Measurements from ENCODE around the gene RAB6B. TPM values are rescaled to one million over a fixed set of nuclear protein-coding genes. Genes with fewer than 3 reads are reported as not detected.

The RAB6B gene
- total and polyA plus RNA-seq, 4 donors = 1.8 to 5.1 (median 3.2) TPM

DNA sequence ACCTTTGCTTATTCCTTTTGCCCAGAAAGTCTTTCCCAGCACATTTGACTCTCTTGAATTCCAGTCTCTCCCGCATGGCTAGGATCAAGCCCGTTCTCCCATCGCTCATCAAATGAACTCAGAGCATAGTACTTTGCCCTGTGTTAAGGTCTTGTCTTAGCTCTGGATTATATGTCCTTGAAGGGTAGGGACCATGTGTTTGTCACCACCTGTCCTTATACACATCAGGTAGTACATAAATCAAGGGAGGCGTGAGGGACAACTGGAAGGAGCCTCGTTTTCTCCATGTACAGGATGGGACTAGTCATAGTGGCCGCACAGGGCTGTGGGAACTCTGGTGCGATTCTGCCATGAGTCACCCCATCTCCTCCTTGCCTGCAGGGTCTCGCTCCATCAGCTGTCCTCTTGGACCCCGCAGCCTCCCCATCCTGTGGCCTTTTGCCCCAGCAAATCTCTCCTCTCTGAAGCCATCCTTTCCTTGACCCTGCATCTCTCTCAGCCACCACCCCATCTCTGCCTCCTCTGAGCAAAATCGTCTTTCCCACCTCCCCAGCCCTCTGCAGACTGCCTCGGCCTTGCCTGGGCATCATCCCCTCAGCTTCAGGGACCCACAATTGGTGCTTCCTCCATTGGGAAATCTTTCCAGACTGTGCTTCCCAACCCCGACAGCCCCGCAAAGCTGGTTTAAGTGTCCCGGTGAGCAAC, 33.4 kb upstream of the RAB6B start:
- peaks cover 0 to 3% (median 0%) of the 10 kb centered on the region in 4 donors for H3K36me3 ChIP-seq (ENCODE audit: control insufficient read depth in 4 of 4, insufficient read depth in 4 of 4, low read length in 4 of 4)
- no peak for DNase-seq
- no peak overlapping the region for H3K27ac ChIP-seq (ENCODE audit: low read depth in 1 of 2, low read length in 1 of 2)
- WGBS, 2 donors = 91 to 96% methylated on average over 14 of the region's 14 CpGs
- H3K4me1 ChIP-seq (ENCODE audit: control insufficient read depth in 5 of 5, insufficient read depth in 5 of 5, low read length in 5 of 5) = peaks cover 0 to 8% (median 3%) of the 10 kb centered on the region in 5 donors
- ATAC-seq (ENCODE audit: insufficient read depth, low FRiP score) = no peak
- no peak overlapping the region for H3K9ac ChIP-seq (ENCODE audit: insufficient read depth in 1 of 2, low read length in 2 of 2)
- H3K27me3 ChIP-seq (ENCODE audit: control insufficient read depth in 3 of 3, insufficient read depth in 3 of 3, low read length in 2 of 3) = no peaks in the 10 kb centered on the region
- TF ChIP-seq, protein P1, sequence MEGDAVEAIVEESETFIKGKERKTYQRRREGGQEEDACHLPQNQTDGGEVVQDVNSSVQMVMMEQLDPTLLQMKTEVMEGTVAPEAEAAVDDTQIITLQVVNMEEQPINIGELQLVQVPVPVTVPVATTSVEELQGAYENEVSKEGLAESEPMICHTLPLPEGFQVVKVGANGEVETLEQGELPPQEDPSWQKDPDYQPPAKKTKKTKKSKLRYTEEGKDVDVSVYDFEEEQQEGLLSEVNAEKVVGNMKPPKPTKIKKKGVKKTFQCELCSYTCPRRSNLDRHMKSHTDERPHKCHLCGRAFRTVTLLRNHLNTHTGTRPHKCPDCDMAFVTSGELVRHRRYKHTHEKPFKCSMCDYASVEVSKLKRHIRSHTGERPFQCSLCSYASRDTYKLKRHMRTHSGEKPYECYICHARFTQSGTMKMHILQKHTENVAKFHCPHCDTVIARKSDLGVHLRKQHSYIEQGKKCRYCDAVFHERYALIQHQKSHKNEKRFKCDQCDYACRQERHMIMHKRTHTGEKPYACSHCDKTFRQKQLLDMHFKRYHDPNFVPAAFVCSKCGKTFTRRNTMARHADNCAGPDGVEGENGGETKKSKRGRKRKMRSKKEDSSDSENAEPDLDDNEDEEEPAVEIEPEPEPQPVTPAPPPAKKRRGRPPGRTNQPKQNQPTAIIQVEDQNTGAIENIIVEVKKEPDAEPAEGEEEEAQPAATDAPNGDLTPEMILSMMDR (IDR thresholded peaks at IDR 0.05; ENCODE audit: control extremely low read depth, extremely low read depth) = no peak
- H3K9me3 ChIP-seq (ENCODE audit: control insufficient read depth in 4 of 4, insufficient read depth in 3 of 4, low read length in 3 of 4) = no peaks in the 10 kb centered on the region
- H3K4me3 ChIP-seq = no peak overlapping the region

DNA sequence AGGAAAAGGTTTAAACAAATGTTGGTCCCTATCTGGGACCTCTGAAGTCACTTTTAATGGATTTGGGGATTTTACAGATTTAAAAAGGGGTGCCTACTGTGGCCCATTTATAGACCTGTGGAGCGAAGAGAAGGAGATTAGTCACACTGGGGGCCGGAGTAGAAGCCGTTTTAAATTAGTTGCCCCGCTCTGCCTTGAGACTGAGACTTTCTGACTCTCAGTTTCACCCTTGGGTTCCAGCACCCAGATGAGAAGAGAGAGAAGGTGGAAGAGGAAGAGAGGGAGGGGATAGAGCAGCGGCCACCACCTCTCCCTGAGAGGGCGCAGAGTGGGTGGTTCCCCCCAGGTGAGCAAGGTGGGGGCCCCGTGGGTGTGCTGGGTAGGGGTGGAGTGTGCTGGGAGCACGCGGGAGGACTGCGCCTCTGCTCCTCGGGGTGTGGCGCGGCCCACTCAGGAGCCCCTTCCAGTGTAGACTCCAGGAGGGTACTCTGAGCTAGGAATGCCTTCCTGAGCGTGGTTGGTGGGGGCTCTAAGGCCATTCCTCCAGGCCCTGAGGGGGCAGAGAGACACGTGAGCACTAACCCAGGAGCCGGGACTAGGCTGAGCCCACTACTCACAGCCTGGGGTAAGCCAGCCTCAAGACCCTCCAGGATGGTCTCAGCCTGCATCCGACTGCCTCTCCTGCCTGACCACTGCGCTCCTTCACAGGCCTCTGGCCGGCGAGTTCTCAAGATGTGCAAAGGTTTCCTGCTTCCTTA, 32.6 kb upstream of the RAB6B start:
- WGBS, 2 donors = 81% methylated on average over 20 of the region's 20 CpGs
- no peaks in the 10 kb centered on the region for H3K36me3 ChIP-seq (ENCODE audit: control insufficient read depth in 4 of 4, insufficient read depth in 4 of 4, low read length in 4 of 4)
- H3K27me3 ChIP-seq (ENCODE audit: control insufficient read depth in 3 of 3, insufficient read depth in 3 of 3, low read length in 2 of 3) = no peaks in the 10 kb centered on the region
- no peak overlapping the region for H3K27ac ChIP-seq (ENCODE audit: low read depth in 1 of 2, low read length in 1 of 2)
- ATAC-seq (ENCODE audit: insufficient read depth, low FRiP score) = no peak
- peak overlapping the region in 1 of 2 donors; percentile 44 for H3K9ac ChIP-seq (ENCODE audit: insufficient read depth in 1 of 2, low read length in 2 of 2)
- H3K9me3 ChIP-seq (ENCODE audit: control insufficient read depth in 4 of 4, insufficient read depth in 3 of 4, low read length in 3 of 4) = no peaks in the 10 kb centered on the region
- peaks cover 0 to 8% (median 3%) of the 10 kb centered on the region in 5 donors for H3K4me1 ChIP-seq (ENCODE audit: control insufficient read depth in 5 of 5, insufficient read depth in 5 of 5, low read length in 5 of 5)
- no peak for DNase-seq
- TF ChIP-seq, protein P1 (IDR thresholded peaks at IDR 0.05; ENCODE audit: control extremely low read depth, extremely low read depth) = no peak
- H3K4me3 ChIP-seq = no peak overlapping the region

DNA sequence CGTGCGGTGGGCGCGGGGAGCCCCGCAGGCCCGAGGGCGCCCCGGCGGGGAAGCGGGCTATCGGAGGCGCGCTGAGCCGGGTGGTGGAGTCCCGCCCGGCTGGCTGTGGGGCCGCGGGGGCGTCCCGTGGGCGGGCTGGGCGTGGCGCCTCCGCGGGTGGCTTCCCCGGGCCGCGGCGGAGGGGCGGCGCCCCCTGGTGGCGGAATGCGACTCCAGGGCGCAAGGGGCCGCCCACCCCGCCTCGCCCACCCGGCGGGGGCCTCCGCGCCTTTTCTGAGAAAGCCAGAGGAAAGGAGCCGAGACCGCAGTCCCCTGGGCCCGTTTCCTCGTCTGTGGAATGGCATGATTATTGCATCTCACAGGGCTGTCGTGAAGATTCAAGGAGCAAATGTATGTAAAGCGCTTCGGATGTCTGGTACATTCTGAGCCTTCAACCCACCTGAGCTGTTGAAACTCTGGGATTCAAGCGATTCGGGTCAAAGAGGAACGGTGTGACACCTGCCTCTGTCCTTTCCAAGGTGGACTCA, 31.9 kb upstream of the RAB6B start:
- 2% methylated on average over 32 to 51 of the region's 51 CpGs for WGBS, 2 donors
- peak overlapping the region; percentile 42 to 44 for H3K9ac ChIP-seq (ENCODE audit: insufficient read depth in 1 of 2, low read length in 2 of 2)
- no peaks in the 10 kb centered on the region for H3K9me3 ChIP-seq (ENCODE audit: control insufficient read depth in 4 of 4, insufficient read depth in 3 of 4, low read length in 3 of 4)
- peaks cover 0 to 8% (median 3%) of the 10 kb centered on the region in 5 donors for H3K4me1 ChIP-seq (ENCODE audit: control insufficient read depth in 5 of 5, insufficient read depth in 5 of 5, low read length in 5 of 5)
- H3K36me3 ChIP-seq (ENCODE audit: control insufficient read depth in 4 of 4, insufficient read depth in 4 of 4, low read length in 4 of 4) = no peaks in the 10 kb centered on the region
- TF ChIP-seq, protein P1 (IDR thresholded peaks at IDR 0.05; ENCODE audit: control extremely low read depth, extremely low read depth) = peak; percentile 29
- H3K27ac ChIP-seq (ENCODE audit: low read depth in 1 of 2, low read length in 1 of 2) = no peak overlapping the region
- peak overlapping the region; percentile 44 for H3K4me3 ChIP-seq
- ATAC-seq (ENCODE audit: insufficient read depth, low FRiP score) = peak; percentile 66
- peak; percentile 67 to 80 (median 77) for DNase-seq
- H3K27me3 ChIP-seq (ENCODE audit: control insufficient read depth in 3 of 3, insufficient read depth in 3 of 3, low read length in 2 of 3) = no peaks in the 10 kb centered on the region
